NCI-H1105 treated with DMSO at 0.1 percent for 48 hours (cell line): ENCODE data around the gene MTARC1.

ENCODE experiments used
- DNase-seq: peaks from one replicate; lab custom pipeline; 2025; lab: John Stamatoyannopoulos, UW

MTARC1 gene

GRCh38 chr1:220833436-220833835 is 46.7 kb downstream of the MTARC1 start:
- no peak for DNase-seq

- no peak for DNase-seq
These were observed 47.6 kb downstream of the MTARC1 start for GRCh38 chr1:220834155-220834870.
